Bronchial epithelial cell (primary cell): ENCODE data around the gene EEF1E1. TPM values are rescaled to one million over a fixed set of nuclear protein-coding genes. Genes with fewer than 3 reads are reported as not detected.

Experiments used
- DNase-seq: peaks from one replicate; pipeline ENCODE4 v3.0.0-alpha.2; 2010; ENCODE audit warnings: low read depth
- FAIRE-seq: peaks from 2 replicates; lab custom pipeline; 2011; peaks lifted over from hg19 to GRCh38; lab: Jason Lieb, UNC
- H3K27me3 ChIP-seq: 2 replicates; pipeline ENCODE4 v1.5.1; 2011; ENCODE audit warnings: low read length; ENCODE audit not compliant: control insufficient read depth, insufficient read depth
- H3K36me3 ChIP-seq: 2 replicates; pipeline ENCODE4 v1.5.1; 2011; ENCODE audit warnings: low read length; ENCODE audit not compliant: control insufficient read depth, insufficient read depth
- H3K4me3 ChIP-seq: 2 replicates; pipeline ENCODE4 v1.5.1; 2011; ENCODE audit warnings: mild to moderate bottlenecking, low read depth, low read length, control low read depth
- CTCF ChIP-seq: IDR thresholded peaks from 2 replicates; pipeline ENCODE4 v1.5.1; 2011; ENCODE audit warnings: mild to moderate bottlenecking, moderate library complexity, low read length, control low read depth, inconsistent platforms; ENCODE audit not compliant: insufficient read depth, severe bottlenecking
- total RNA-seq: library from RNA; depleted of rRNA; stranded (reverse); fragments of >200 nt; gene quantifications from 2 replicates; pipeline ENCODE4 v1.2.1, GENCODE V29; 2014

Gene EEF1E1
- total RNA-seq, 1 donor from 2014 or later = 120 TPM

- H3K36me3 ChIP-seq = peaks cover 2% of the 10 kb centered on the region
- no peak overlapping the region for H3K4me3 ChIP-seq
- no peak for TF ChIP-seq CTCF
- FAIRE-seq (no peak), DNase-seq (no peak)
- no peaks in the 10 kb centered on the region for H3K27me3 ChIP-seq
Observed at GRCh38 chr6:8086755-8087306, 15.5 kb downstream of the EEF1E1 start.

- TF ChIP-seq CTCF = no peak
- H3K27me3 ChIP-seq = no peaks in the 10 kb centered on the region
- peaks cover 2% of the 10 kb centered on the region for H3K36me3 ChIP-seq
- DNase-seq (peak; percentile 94), FAIRE-seq (no peak)
- no peak overlapping the region for H3K4me3 ChIP-seq
Observed at GRCh38 chr6:8085053-8085511, 17.3 kb downstream of the EEF1E1 start.

GRCh38 chr6:8084586-8084985, 17.8 kb downstream of the EEF1E1 start:
- no peak for DNase-seq
- no peak for FAIRE-seq
- Histone ChIP-seq H3K27me3 (no peaks in the 10 kb centered on the region), H3K4me3 (no peak overlapping the region), H3K36me3 (peaks cover 2% of the 10 kb centered on the region)
- TF ChIP-seq CTCF = no peak

- peak; percentile 98 for DNase-seq
- no peak for TF ChIP-seq CTCF
- H3K4me3 ChIP-seq = no peak overlapping the region
- no peaks in the 10 kb centered on the region for H3K36me3 ChIP-seq
- FAIRE-seq = no peak
- no peaks in the 10 kb centered on the region for H3K27me3 ChIP-seq
Observed at GRCh38 chr6:8082954-8083858, 19.1 kb downstream of the EEF1E1 start.

GRCh38 chr6:8082572-8082953, 19.8 kb downstream of the EEF1E1 start:
- Histone ChIP-seq H3K36me3 (no peaks in the 10 kb centered on the region), H3K4me3 (no peak overlapping the region), H3K27me3 (no peaks in the 10 kb centered on the region)
- no peak for FAIRE-seq
- TF ChIP-seq CTCF = no peak
- no peak for DNase-seq
